Left renal pelvis (tissue), 4 donors: ENCODE results near the gene WNT3. TPM values are rescaled to one million over a fixed set of nuclear protein-coding genes. Genes with fewer than 3 reads are reported as not detected.

Experiments
- DNase-seq, 4 donors: peaks; one replicate each; pipeline ENCODE4 v3.0.0-alpha.2; 2013; ENCODE audit warnings: low read depth in 4 of 4, low spot score in 3 of 4
- polyA plus RNA-seq, 4 donors: library from polyadenylated mRNA; unstranded; fragments of 120-200 nt; gene quantifications; one replicate each; pipeline ENCODE4 v1.2.1, GENCODE V29; 2013; ENCODE audit not compliant: insufficient read length in 4 of 4

WNT3 gene
- polyA plus RNA-seq, 4 donors, result 1.7 to 2.4 (median 2.0) TPM

DNA sequence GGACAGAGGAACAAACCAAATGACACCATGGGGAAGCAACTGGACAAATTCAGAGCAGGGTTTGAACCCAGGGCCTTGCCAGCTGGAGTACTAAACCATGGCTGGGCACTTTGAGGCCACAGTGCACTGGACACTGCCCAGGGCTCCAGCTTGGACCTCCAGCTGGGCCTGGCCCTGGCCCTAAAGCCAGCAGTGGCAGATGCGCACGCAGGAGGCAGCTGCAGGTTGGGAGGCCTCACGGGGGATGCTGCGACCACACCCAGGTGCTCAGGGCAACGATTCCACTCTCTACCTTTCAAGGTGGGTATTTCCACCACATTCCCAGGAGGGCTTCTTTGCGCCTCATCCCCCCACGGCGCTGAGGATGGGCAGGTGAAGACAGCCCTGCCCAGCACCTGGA lies 28.9 kb downstream of the WNT3 start:
- no peak for DNase-seq

DNA sequence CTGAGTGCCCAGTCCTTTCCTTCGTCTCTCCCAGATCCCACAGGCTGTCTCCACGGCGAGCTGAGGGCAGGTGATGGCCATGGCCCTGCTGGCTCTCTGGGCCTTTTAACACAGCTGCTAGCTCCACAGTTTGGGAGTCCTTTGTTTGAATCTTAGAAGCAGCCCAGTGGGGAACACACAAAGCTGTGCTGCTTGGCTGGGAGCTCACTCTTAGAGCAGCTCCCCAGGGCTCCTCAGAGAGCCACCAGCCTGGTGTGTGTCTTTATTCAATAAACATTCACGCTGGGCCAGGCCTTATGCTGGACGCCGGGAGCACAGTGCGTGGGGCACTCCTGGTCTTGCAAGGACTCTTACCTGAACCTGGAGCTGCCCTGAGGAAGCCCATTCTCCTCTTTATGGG lies 29.7 kb downstream of the WNT3 start:
- DNase-seq, result no peak

DNA sequence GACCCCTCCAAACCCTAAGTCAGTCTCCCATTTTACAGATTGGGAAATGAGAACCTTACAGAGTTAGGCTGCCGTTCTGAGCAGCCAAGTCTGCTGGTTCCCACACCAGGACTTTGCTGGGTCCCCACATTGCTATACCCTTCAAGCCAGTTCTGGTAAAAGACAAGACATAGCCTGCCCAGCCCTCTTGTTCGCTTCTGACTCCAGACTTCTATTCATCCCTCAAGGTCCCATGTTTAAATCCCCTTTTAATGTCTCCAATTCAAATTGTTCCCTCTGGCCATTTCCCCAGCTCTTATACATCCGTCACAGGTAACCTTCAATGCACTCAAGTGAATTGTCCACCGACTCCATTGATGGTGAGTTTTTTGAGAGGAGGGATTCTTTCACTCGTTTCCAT lies 30.2 kb downstream of the WNT3 start:
- no peak for DNase-seq

- no peak for DNase-seq
Measured at GRCh38 chr17:46787478-46787877, 31.0 kb downstream of the WNT3 start.

GRCh38 chr17:46785696-46786095 lies 32.8 kb downstream of the WNT3 start:
- DNase-seq, result no peak

GRCh38 chr17:46783031-46783593 lies 35.4 kb downstream of the WNT3 start:
- DNase-seq, result no peak

DNA sequence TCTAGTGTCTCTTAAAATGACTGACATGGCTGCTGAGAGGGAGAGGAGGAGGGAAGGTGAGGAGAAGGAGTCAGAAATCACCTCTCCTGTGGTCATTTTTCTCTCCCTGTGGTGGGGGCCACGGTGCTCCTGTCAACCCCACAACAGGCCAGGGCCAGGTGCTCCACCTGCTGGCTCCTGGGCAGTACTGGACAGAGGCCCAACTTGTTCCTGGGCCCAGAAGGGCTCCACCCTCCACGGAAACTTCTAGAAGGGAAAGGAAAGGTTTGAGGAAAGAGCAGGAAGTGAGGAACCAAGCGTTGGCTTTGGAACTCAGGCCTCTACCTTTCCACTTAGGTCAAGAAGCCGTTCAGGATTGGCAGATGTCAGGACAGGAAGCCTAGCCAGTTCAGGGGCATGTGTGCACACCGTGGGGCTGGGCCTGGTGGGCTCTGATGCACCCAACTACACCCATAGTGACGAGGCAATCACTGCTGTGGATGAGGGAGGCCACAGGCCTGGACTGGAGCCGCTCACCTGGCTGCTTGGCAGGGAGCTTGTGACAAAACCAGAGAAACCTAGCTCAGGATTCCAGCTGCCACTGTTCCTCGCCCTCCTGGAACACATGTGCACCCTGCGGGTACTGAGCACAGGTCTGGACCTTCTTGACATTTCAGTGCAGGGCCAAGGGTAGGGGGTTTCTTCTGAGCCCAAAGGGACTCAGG lies 36.1 kb downstream of the WNT3 start:
- no peak for DNase-seq

GRCh38 chr17:46780003-46780373 lies 38.5 kb downstream of the WNT3 start:
- no peak for DNase-seq

GRCh38 chr17:46777943-46778915 lies 40.3 kb downstream of the WNT3 start:
- DNase-seq, result no peak

DNA sequence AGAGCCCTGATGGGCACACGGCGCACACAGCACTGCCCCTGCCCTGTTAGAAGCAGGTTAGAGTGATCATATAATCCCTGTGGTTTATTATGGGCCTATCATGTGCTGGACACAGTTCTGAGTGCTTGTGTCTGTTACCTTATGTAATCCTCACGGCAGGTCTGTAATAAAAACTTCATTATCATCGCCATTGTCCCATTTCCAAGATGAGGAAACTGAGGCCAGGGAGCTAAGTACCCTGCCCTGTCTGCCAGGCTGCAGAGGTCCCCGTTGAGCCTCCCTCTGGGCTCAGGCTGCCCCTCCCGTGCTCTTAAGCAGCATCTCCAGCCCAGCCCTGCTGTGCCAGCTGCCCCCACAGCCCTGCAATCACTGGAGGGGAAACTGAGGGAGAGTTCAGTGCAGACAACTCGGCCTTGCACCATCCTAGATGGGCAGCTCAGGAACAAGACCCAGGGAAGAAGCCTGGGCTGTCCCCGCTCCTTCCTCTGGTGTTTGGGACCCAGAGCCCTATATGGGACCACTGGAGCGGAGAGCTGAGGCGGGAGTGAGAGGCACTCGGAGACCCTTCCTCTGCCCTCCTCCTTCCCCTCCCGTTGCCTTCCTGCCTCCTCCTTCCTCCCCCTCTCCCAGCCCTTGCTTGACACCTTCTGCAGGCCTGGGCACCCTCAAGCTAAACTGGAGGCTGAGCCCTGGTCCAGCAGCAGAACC lies 42.0 kb downstream of the WNT3 start:
- DNase-seq, result no peak

DNA sequence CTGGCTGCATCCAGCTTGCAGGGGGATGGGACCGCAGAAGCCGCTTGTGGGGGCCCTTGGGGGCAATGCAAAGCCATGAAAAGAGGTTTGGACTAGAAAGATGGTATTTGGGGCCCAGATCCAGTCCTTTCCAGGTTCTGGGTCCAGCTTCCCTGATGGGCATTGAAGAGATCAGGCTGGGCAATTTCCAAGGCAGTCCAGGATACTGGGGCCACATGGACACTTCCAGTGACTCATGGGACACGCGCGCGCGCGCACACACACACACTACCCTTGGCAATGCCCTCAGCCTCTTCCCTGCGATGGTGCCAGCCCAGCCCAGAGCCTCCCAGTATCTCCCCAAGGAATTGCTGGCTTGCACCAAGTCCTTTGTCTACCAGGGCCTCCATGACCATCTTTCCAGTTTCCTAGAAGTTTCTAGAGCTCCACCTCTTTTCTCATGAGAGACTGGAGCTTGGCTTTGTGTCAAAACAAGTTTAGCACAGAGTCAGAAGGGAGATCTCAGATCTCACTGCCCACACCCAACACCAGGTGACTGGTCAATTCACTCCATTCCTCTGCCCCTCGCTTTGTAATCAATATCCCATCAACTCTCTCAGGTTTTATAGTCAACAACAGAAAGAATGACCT lies 44.3 kb downstream of the WNT3 start:
- no peak for DNase-seq

- DNase-seq, result no peak
Measured at GRCh38 chr17:46773676-46774075, 44.8 kb downstream of the WNT3 start.

GRCh38 chr17:46773221-46773605 lies 45.3 kb downstream of the WNT3 start:
- DNase-seq, result no peak

DNA sequence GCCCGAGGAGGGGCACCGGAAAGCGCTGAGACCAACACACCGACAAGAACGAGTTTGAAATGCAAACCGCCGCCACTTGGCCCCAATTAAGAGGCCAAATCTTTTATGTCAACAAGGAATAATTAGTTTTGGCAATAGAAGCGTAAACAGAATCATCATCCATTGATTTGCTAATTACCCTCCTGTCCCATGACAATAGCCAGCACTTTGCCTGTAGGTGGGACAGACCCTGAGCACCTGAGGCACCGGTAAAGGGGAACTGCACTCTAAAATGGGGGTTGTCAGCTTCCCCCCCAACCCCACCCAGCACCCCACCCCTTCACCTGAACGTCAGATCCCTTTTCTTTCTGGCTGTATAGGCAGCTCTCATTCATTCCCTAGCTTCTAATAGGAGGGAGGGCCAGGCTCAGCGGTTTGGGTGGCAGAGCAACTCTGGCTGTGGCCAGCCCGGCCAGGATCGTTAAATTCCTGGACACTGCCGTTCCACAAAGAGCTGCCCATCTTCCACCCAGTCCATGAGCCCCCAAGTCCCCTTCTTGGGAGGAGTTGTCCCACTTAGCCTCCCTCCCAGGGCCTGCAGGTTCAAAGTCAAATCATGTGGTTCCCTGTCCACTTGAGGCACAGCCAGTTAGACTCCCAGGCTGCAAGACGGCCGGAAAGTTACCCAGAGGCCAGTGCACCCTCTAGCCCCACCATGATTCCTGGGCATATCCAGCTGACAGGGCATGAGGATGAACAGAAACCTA lies 45.8 kb downstream of the WNT3 start:
- no peak for DNase-seq

- no peak for DNase-seq
Measured at GRCh38 chr17:46771561-46772474, 46.7 kb downstream of the WNT3 start.

DNA sequence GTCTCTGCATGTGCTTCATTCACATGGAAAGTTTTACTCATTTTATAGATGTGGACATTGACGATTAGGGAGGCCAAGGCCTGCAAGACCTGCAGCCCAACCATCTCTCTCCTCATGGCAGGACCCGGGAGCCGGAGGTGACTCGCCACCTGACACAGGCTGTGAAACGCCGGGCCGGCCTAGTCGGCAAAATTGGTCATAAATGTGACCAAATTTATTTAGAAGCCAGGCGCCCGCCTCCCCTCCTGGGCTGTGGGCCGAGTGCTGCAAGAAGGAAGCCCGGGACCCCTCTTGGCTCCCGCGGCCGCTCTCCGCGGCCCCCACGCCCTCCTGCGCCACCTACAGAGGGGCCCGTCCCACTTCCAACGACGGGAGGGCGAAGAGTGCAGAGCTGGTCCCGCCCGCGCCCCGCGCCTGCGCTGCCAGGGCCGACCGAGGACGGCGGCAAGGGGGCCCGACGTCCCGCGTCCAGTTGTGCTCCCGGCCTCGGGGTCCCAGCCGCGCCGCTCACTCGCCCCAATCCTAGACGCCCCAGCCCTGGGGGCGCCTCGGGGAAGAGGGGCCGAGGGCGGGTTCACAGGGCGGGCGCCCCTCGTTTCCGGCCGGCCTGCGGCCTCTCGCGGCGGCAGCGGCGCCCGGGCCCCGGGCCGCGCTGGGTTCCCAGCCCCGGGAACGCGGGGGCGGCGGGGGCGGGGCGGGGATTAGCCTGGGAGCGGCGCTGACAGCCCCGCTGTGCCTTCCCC lies 47.5 kb downstream of the WNT3 start:
- DNase-seq, result no peak

DNA sequence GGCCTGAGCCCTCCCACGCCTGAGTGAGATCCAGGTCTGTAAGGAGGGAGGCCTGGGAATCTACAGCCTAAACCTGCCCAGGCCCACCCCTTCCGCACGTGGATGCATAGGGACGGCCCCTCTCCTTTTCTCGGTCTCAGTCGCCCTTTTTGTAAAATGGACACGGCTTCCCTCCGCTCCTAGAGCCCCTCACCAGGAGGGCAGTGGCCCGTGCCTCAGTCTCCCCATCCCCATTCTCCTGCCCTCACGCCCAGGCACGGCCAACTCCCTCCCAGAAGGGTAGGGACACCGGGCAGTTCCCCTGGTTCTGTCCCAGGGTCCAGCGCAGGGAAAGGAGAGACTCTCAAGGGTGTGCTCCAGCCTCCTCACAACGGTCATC lies 48.1 kb downstream of the WNT3 start:
- no peak for DNase-seq
